Progenitor cell of endocrine pancreas (in vitro differentiated cells): ENCODE results near the gene DPT. TPM values are rescaled to one million over a fixed set of nuclear protein-coding genes. Genes with fewer than 3 reads are reported as not detected.

ENCODE experiments used
- DNase-seq: peaks from one replicate; pipeline ENCODE4 v3.0.0; 2021; ENCODE audit warnings: low spot score; ENCODE audit not compliant: unreplicated experiment
- H3K27ac Mint-ChIP-seq: 2 replicates; pipeline ENCODE4 v1.8.0; 2021; ENCODE audit warnings: mild to moderate bottlenecking, moderate library complexity, mixed read lengths
- H3K27me3 Mint-ChIP-seq: 2 replicates; pipeline ENCODE4 v1.8.0; 2021; ENCODE audit warnings: mixed read lengths
- H3K36me3 Mint-ChIP-seq: 2 replicates; pipeline ENCODE4 v1.8.0; 2022; ENCODE audit warnings: mixed read lengths; ENCODE audit not compliant: insufficient read depth
- H3K4me1 Mint-ChIP-seq: 2 replicates; pipeline ENCODE4 v1.8.0; 2021; ENCODE audit warnings: low read depth, mixed read lengths
- H3K4me3 Mint-ChIP-seq: 2 replicates; pipeline ENCODE4 v1.8.0; 2021; ENCODE audit warnings: low read depth, mild to moderate bottlenecking, moderate library complexity, mixed read lengths
- H3K9me3 Mint-ChIP-seq: 2 replicates; pipeline ENCODE4 v1.8.0; 2021; ENCODE audit warnings: low read depth, mixed read lengths
- CTCF ChIP-seq: fragments of 200-600 bp; sonication (generic); IDR thresholded peaks from one replicate; pipeline ENCODE4 v1.5.0; 2021; ENCODE audit warnings: antibody characterized with exemption, mild to moderate bottlenecking; ENCODE audit not compliant: unreplicated experiment
- total RNA-seq: library from RNA; stranded (reverse); gene quantifications from 2 replicates; pipeline ENCODE4 v1.2.1, GENCODE V29; 2021

Gene DPT
- total RNA-seq, 1 donor from 2014 or later: not detected

GRCh38 chr1:168751195-168751650 is 22.2 kb upstream of the DPT start:
- Mint-ChIP-seq H3K4me1 (peaks cover 18% of the 10 kb centered on the region), H3K4me3 (no peak overlapping the region), H3K27ac (no peak overlapping the region), H3K9me3 (no peaks in the 10 kb centered on the region), H3K27me3 (no peaks in the 10 kb centered on the region), H3K36me3 (no peaks in the 10 kb centered on the region)
- DNase-seq: no peak
- TF ChIP-seq CTCF: no peak

GRCh38 chr1:168742994-168743650 is 14.1 kb upstream of the DPT start:
- H3K27me3 Mint-ChIP-seq: peaks cover 8% of the 10 kb centered on the region
- no peaks in the 10 kb centered on the region for H3K9me3 Mint-ChIP-seq
- TF ChIP-seq CTCF: no peak
- H3K4me1 Mint-ChIP-seq: no peaks in the 10 kb centered on the region
- no peak for DNase-seq
- H3K36me3 Mint-ChIP-seq: no peaks in the 10 kb centered on the region
- H3K27ac Mint-ChIP-seq: no peak overlapping the region
- no peak overlapping the region for H3K4me3 Mint-ChIP-seq

- H3K27me3 Mint-ChIP-seq: peaks cover 8% of the 10 kb centered on the region
- H3K4me3 Mint-ChIP-seq: no peak overlapping the region
- no peaks in the 10 kb centered on the region for H3K36me3 Mint-ChIP-seq
- H3K4me1 Mint-ChIP-seq: no peaks in the 10 kb centered on the region
- no peaks in the 10 kb centered on the region for H3K9me3 Mint-ChIP-seq
- no peak for TF ChIP-seq CTCF
- H3K27ac Mint-ChIP-seq: no peak overlapping the region
- no peak for DNase-seq
Measured at GRCh38 chr1:168742386-168742785, 13.4 kb upstream of the DPT start.

GRCh38 chr1:168739908-168740307 is 10.9 kb upstream of the DPT start:
- DNase-seq: no peak
- Mint-ChIP-seq H3K9me3 (no peaks in the 10 kb centered on the region), H3K4me3 (no peak overlapping the region), H3K27ac (no peak overlapping the region), H3K4me1 (no peaks in the 10 kb centered on the region), H3K27me3 (peaks cover 18% of the 10 kb centered on the region), H3K36me3 (no peaks in the 10 kb centered on the region)
- no peak for TF ChIP-seq CTCF

GRCh38 chr1:168736520-168736919 is 7.5 kb upstream of the DPT start:
- no peaks in the 10 kb centered on the region for H3K36me3 Mint-ChIP-seq
- H3K4me3 Mint-ChIP-seq: no peak overlapping the region
- H3K9me3 Mint-ChIP-seq: no peaks in the 10 kb centered on the region
- H3K27ac Mint-ChIP-seq: no peak overlapping the region
- H3K27me3 Mint-ChIP-seq: peaks cover 17% of the 10 kb centered on the region
- H3K4me1 Mint-ChIP-seq: peaks cover 2% of the 10 kb centered on the region
- DNase-seq: no peak
- TF ChIP-seq CTCF: no peak
